Mesenchymal stem cell (in vitro differentiated cells and primary cell): ENCODE results near the gene PGC.

Source experiments
- DNase-seq: peaks from one replicate; pipeline ENCODE4 v3.0.0-alpha.2; 2013
- H2AFZ ChIP-seq: one replicate; pipeline ENCODE4 v1.6.1; 2013; ENCODE audit warnings: low read depth, mild to moderate bottlenecking, control low read depth, inconsistent platforms, low read length, moderate library complexity
- H2AK5ac ChIP-seq: 2 replicates; pipeline ENCODE4 v1.6.1; 2013; ENCODE audit warnings: low read length, moderate library complexity, mild to moderate bottlenecking, inconsistent platforms; ENCODE audit not compliant: severe bottlenecking
- H2BK120ac ChIP-seq: one replicate; pipeline ENCODE4 v1.6.1; 2013; ENCODE audit warnings: low read depth, mild to moderate bottlenecking, inconsistent platforms, low read length, moderate library complexity
- H2BK12ac ChIP-seq, 2 experiments: one replicate each; pipeline ENCODE4 v1.6.1; 2013; ENCODE audit warnings: inconsistent platforms in 2 of 2, low read length in 2 of 2, mild to moderate bottlenecking in 2 of 2, moderate library complexity in 2 of 2, control low read depth in 1 of 2
- H2BK15ac ChIP-seq: one replicate; pipeline ENCODE4 v1.6.1; 2013; ENCODE audit warnings: mild to moderate bottlenecking, low read depth, inconsistent platforms; ENCODE audit not compliant: poor library complexity, severe bottlenecking
- H2BK5ac ChIP-seq: 2 replicates; pipeline ENCODE4 v1.6.1; 2013; ENCODE audit warnings: low read depth, mild to moderate bottlenecking, low read length, control low read depth, inconsistent platforms; ENCODE audit not compliant: poor library complexity, severe bottlenecking
- H3K14ac ChIP-seq, 2 experiments: one replicate each; pipeline ENCODE4 v1.6.1; 2013; ENCODE audit warnings: inconsistent platforms in 2 of 2, low read length in 2 of 2, control low read depth in 1 of 2, mild to moderate bottlenecking in 1 of 2, moderate library complexity in 1 of 2
- H3K18ac ChIP-seq, 2 experiments: one replicate each; pipeline ENCODE4 v1.6.1; 2013; ENCODE audit warnings: inconsistent platforms in 2 of 2, low read length in 2 of 2, control low read depth in 1 of 2, low read depth in 1 of 2, mild to moderate bottlenecking in 1 of 2
- H3K23ac ChIP-seq, 2 experiments: one replicate each; pipeline ENCODE4 v1.6.1; 2013; ENCODE audit warnings: inconsistent platforms in 2 of 2, low read length in 2 of 2, mild to moderate bottlenecking in 2 of 2, moderate library complexity in 2 of 2, control low read depth in 1 of 2
- H3K27ac ChIP-seq: 2 replicates; pipeline ENCODE4 v1.5.1; 2013; ENCODE audit warnings: mild to moderate bottlenecking, moderate library complexity, low read length, control low read depth, inconsistent platforms; ENCODE audit not compliant: poor library complexity, severe bottlenecking
- H3K27me3 ChIP-seq, 2 experiments: 2 replicates each; pipeline versions ENCODE4 v1.6.1 to v1.7.0; 2013; ENCODE audit warnings: low read length in 2 of 2, mild to moderate bottlenecking in 2 of 2, moderate library complexity in 2 of 2, control low read depth in 1 of 2, inconsistent platforms in 1 of 2; ENCODE audit not compliant: control insufficient read depth in 1 of 2, insufficient read depth in 1 of 2
- H3K36me3 ChIP-seq, 2 experiments: 2 replicates each; pipeline versions ENCODE4 v1.6.1 to v1.7.0; 2013; ENCODE audit warnings: low read length in 2 of 2, control low read depth in 1 of 2, inconsistent platforms in 1 of 2, low read depth in 1 of 2, mild to moderate bottlenecking in 1 of 2; ENCODE audit not compliant: insufficient read depth in 2 of 2, control insufficient read depth in 1 of 2
- H3K4ac ChIP-seq, 2 experiments: one replicate each; pipeline ENCODE4 v1.6.1; 2013; ENCODE audit warnings: inconsistent platforms in 2 of 2, low read length in 2 of 2, mild to moderate bottlenecking in 2 of 2, moderate library complexity in 2 of 2, control low read depth in 1 of 2, low read depth in 1 of 2
- H3K4me1 ChIP-seq: 2 replicates; pipeline ENCODE4 v1.6.1; 2013; ENCODE audit warnings: low read depth, low read length, control low read depth; ENCODE audit not compliant: control insufficient read depth, insufficient read depth
- H3K4me2 ChIP-seq: 2 replicates; pipeline ENCODE4 v1.6.1; 2013; ENCODE audit warnings: low read length, mild to moderate bottlenecking, inconsistent platforms; ENCODE audit not compliant: poor library complexity, severe bottlenecking
- H3K4me3 ChIP-seq, 2 experiments: 2 replicates each; pipeline versions ENCODE4 v1.5.1 to v1.7.0; 2013; ENCODE audit warnings: low read length in 2 of 2, mild to moderate bottlenecking in 2 of 2, control low read depth in 1 of 2, low read depth in 1 of 2; ENCODE audit not compliant: insufficient read depth in 1 of 2
- H3K79me1 ChIP-seq: replicated peaks from 2 replicates; pipeline ENCODE4 v1.6.1; 2013; ENCODE audit warnings: mild to moderate bottlenecking, control low read depth, low read length, inconsistent platforms; ENCODE audit not compliant: poor library complexity, severe bottlenecking
- H3K9ac ChIP-seq: 2 replicates; pipeline ENCODE4 v1.7.0; 2013; ENCODE audit warnings: mild to moderate bottlenecking, low read length, moderate library complexity
- H3K9me3 ChIP-seq: 2 replicates; pipeline ENCODE4 v1.7.0; 2013; ENCODE audit warnings: mild to moderate bottlenecking, low read length; ENCODE audit not compliant: control insufficient read depth
- H4K8ac ChIP-seq: one replicate; pipeline ENCODE4 v1.6.1; 2013; ENCODE audit warnings: inconsistent platforms, mild to moderate bottlenecking, low read length, moderate library complexity
- H4K91ac ChIP-seq: one replicate; pipeline ENCODE4 v1.6.1; 2013; ENCODE audit warnings: mild to moderate bottlenecking, low read length, inconsistent platforms
- WGBS: methylation state at CpG from one replicate; pipeline ENCODE4 v1.1.7; 2013; ENCODE audit warnings: mixed read lengths; 5-methylcytosine and 5-hydroxymethylcytosine counted together

Gene PGC

DNA sequence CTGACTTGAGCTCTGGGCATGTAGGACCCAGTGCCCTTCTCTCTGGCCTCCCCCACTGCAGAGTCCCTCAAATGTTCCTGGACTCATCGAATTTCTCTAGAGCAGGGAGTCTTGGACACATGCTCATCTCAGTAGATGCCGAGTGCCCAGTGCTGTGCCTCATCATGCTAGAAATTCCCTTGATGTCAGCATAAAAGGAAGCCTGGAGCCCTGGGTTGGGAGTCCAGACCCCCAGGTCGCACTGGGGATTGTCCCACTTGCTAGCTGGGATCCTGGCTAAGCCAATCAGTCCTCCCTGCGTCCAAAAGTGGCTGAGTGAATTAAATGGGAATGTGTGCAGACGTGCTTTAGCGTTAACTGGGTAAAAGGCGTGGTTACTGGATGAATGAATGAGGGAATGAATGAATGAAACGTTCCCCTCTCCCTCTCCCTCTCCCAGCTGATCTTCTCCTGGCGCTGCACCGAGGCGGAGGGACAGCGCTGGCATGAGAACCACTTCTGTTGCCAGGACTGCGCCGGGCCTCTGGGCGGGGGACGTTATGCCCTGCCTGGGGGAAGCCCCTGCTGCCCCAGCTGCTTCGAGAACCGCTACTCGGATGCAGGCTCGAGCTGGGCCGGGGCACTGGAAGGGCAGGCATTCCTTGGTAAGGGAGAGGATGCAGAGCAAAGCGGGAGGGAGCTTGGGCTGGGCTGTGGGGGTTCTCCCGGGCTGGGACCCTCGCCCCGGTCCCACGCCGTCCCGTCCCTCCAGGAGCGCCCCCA is 38.7 kb upstream of the PGC start:
- WGBS: 39% methylated on average over 24 of the region's 29 CpGs
- Histone ChIP-seq H3K27me3 (no peaks in the 10 kb centered on the region), H3K4me2 (peak overlapping the region; percentile 91), H2BK120ac (no peak overlapping the region), H3K27ac (no peak overlapping the region), H2AFZ (no peak overlapping the region), H3K4me3 (peak overlapping the region; percentile 69 to 100), H3K9me3 (no peaks in the 10 kb centered on the region), H2BK15ac (peak overlapping the region; percentile 60), H3K9ac (peak overlapping the region; percentile 74), H2BK12ac (peak overlapping the region in 1 of 2 experiments; percentile 15), H3K18ac (peak overlapping the region; percentile 44 to 75), H3K14ac (peak overlapping the region in 1 of 2 experiments; percentile 84), H3K79me1 (peaks cover 15% of the 10 kb centered on the region), H2BK5ac (no peak overlapping the region), H2AK5ac (no peak overlapping the region), H3K4me1 (peaks cover 22% of the 10 kb centered on the region), H4K91ac (peak overlapping the region; percentile 2), H3K4ac (peak overlapping the region in 1 of 2 experiments; percentile 49), H3K36me3 (peaks cover 3 to 21% of the 10 kb centered on the region in 2 experiments), H4K8ac (peak overlapping the region; percentile 78), H3K23ac (no peak overlapping the region)
- DNase-seq: peak; percentile 40

DNA sequence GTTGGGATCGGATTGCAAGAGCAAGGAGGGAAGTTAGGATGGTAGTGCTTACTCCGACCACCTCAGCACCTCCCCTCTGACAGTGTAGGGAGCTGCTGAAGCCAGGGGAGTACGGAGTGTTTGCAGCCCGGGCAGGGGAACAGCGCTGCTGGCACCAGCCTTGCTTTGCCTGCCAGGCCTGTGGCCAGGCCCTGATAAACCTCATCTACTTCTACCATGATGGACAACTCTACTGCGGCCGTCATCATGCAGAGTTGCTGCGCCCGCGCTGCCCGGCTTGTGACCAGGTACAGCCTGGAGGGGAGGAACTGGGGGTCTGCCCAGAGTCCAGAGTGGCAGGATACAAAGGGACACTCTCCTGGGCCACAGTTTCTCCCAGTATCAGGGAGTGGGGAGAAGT is 38.1 kb upstream of the PGC start:
- peaks cover 3 to 15% of the 10 kb centered on the region in 2 experiments for H3K36me3 ChIP-seq
- WGBS: 88% methylated on average over 11 of the region's 11 CpGs

DNA sequence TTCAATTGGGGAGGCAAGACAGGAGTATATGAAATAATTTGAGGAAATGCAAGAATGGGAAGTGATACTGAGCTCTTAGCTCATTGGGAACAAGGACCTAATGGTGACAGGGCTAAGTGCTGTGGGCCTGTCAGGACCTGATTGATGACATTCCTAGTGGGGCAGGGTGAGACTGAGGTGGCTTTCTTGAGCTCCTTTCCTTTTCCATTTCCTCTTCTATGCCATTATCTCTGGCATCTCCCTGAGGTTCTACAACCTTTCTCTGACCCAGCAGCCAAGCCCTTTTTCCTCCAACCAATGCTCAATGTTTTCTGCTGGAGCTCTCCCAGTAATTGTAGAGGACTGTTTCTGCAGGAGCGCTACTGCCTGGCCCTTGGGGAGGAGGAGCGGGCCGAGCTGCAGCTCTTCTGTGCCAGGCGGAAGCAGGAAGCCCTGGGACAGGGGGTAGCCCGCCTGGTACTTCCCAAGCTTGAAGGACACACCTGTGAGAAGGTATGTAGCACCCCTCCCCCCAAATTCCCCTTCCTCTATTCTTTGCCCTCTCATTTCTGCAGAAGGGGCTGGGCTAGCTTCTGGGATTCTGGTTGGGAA is 37.5 kb upstream of the PGC start:
- Histone ChIP-seq H4K91ac (no peak overlapping the region), H2AFZ (no peak overlapping the region), H2BK120ac (no peak overlapping the region), H2BK12ac (no peak overlapping the region), H3K27me3 (no peaks in the 10 kb centered on the region), H3K9ac (no peak overlapping the region), H3K4me2 (no peak overlapping the region), H2BK5ac (no peak overlapping the region), H3K9me3 (no peaks in the 10 kb centered on the region), H2AK5ac (no peak overlapping the region), H2BK15ac (no peak overlapping the region), H3K36me3 (peaks cover 0 to 9% of the 10 kb centered on the region in 2 experiments), H3K27ac (no peak overlapping the region), H3K4me3 (no peak overlapping the region), H3K4me1 (peaks cover 21% of the 10 kb centered on the region), H3K18ac (no peak overlapping the region), H3K23ac (no peak overlapping the region), H3K4ac (no peak overlapping the region), H3K79me1 (peaks cover 10% of the 10 kb centered on the region), H4K8ac (no peak overlapping the region), H3K14ac (no peak overlapping the region)
- DNase-seq: no peak
- 54% methylated on average over 3 of the region's 5 CpGs for WGBS

More for the DNA sequence above, 38.1 kb upstream of the PGC start:
- Histone ChIP-seq H3K9me3 (no peaks in the 10 kb centered on the region), H2BK5ac (no peak overlapping the region), H2BK120ac (no peak overlapping the region), H3K9ac (no peak overlapping the region), H3K4ac (no peak overlapping the region), H2BK12ac (no peak overlapping the region), H3K27ac (no peak overlapping the region), H3K27me3 (no peaks in the 10 kb centered on the region), H3K23ac (no peak overlapping the region), H3K4me1 (peaks cover 23% of the 10 kb centered on the region), H3K18ac (no peak overlapping the region), H3K14ac (no peak overlapping the region), H2BK15ac (no peak overlapping the region), H3K4me3 (no peak overlapping the region), H3K4me2 (no peak overlapping the region), H4K8ac (no peak overlapping the region), H4K91ac (no peak overlapping the region), H2AFZ (no peak overlapping the region), H2AK5ac (no peak overlapping the region), H3K79me1 (peaks cover 13% of the 10 kb centered on the region)
- no peak for DNase-seq

DNA sequence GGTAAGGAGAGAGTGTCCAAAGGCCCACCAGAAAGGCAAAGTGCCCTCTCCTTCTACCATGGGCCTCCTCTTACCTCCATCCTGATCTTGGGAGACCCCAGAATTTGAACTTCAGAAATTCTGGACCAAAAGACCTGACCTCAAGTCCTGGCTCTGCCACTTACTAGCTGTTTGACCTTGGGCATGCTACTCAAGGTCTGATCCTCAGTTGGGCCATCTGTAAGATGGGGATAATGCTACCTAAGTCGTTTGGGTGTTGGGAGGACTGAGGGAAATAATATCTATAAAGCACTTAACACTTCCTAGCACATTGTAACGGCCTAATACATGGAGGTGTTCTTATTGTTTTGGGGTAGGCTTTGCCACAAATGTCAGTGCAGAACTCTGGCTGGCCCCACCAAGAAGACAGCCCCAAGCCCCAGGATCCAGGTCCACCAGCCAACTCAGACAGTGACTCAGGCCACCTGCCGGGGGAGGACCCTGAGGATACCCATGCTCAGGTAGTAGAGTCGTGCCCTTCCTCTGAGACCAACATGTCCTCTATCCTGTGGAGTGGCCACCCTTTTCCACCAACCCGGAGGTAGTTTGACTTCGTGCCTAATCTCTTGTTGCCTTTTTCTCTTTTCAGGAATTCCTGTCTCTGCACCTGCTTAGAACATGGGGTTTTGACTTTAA is 36.0 kb upstream of the PGC start:
- Histone ChIP-seq H3K23ac (no peak overlapping the region), H2AK5ac (no peak overlapping the region), H3K4ac (no peak overlapping the region), H2BK12ac (no peak overlapping the region), H2AFZ (no peak overlapping the region), H4K91ac (no peak overlapping the region), H3K36me3 (no peaks in the 10 kb centered on the region), H3K4me3 (peak overlapping the region in 1 of 2 experiments; percentile 18), H3K4me1 (peaks cover 20% of the 10 kb centered on the region), H3K4me2 (no peak overlapping the region), H3K27ac (no peak overlapping the region), H3K9me3 (no peaks in the 10 kb centered on the region), H2BK120ac (no peak overlapping the region), H3K9ac (no peak overlapping the region), H3K27me3 (no peaks in the 10 kb centered on the region), H2BK15ac (no peak overlapping the region), H4K8ac (no peak overlapping the region), H3K79me1 (peaks cover 16% of the 10 kb centered on the region), H3K14ac (no peak overlapping the region), H2BK5ac (no peak overlapping the region), H3K18ac (no peak overlapping the region)
- DNase-seq: no peak
- WGBS: 85% methylated on average over 5 of the region's 6 CpGs
